PC-3 (cell line): ENCODE data around the gene RASA2. TPM values are rescaled to one million over a fixed set of nuclear protein-coding genes. Genes with fewer than 3 reads are reported as not detected.

Experiments
- ATAC-seq: fragments of 200-7000 bp; cut with Tn5 transposase; 2 replicates; pipeline ENCODE4 v1.9.1; 2020; ENCODE audit warnings: mild to moderate bottlenecking, moderate library complexity
- BruUV-seq: library from RNA; stranded (reverse); fragments of 400-500 nt; replicated peaks from 2 replicates; lab custom pipeline; 2021; lab: Mats Ljungman, UMichigan
- CTCF ChIA-PET: fragments of 300-600 bp; sonication (Branson Sonifier 250); formaldehyde crosslinking; loops from one replicate; lab custom pipeline; 2022; ENCODE audit warnings: antibody characterized with exemption; lab: Charles Lee
- POLR2A ChIA-PET: fragments of 300-600 bp; sonication (Branson Sonifier 250); formaldehyde crosslinking; loops from one replicate; lab custom pipeline; 2022; ENCODE audit warnings: antibody characterized with exemption; ENCODE audit not compliant: unreplicated experiment; lab: Charles Lee
- DNase-seq: peaks from one replicate; pipeline ENCODE4 v3.0.0-alpha.2; 2015
- H2AFZ ChIP-seq: fragments of 300-600 bp; sonication (generic); 2 replicates; pipeline ENCODE4 v1.6.0; 2016; ENCODE audit warnings: antibody characterized with exemption, low read length
- H3F3A ChIP-seq: fragments of 300-600 bp; sonication (generic); one replicate; pipeline ENCODE4 v1.6.0; 2017; ENCODE audit warnings: antibody characterized with exemption, low read length, control low read depth, mild to moderate bottlenecking; ENCODE audit not compliant: unreplicated experiment
- H3K27ac ChIP-seq: fragments of 300-600 bp; sonication (generic); 2 replicates; pipeline ENCODE4 v1.5.1; 2016; ENCODE audit warnings: mild to moderate bottlenecking, low read length
- H3K27me3 ChIP-seq: fragments of 300-600 bp; sonication (generic); 2 replicates; pipeline ENCODE4 v1.6.1; 2016; ENCODE audit warnings: low read length, mixed read lengths
- H3K36me3 ChIP-seq: fragments of 300-600 bp; sonication (generic); 2 replicates; pipeline ENCODE4 v1.6.1; 2016; ENCODE audit warnings: low read depth, mixed run types, low read length, mixed read lengths
- H3K4me1 ChIP-seq: fragments of 300-600 bp; sonication (generic); 2 replicates; pipeline ENCODE4 v1.5.1; 2016; ENCODE audit warnings: low read length; ENCODE audit not compliant: insufficient read depth
- H3K4me2 ChIP-seq: fragments of 300-600 bp; sonication (generic); 2 replicates; pipeline ENCODE4 v1.6.0; 2016; ENCODE audit warnings: low read length
- H3K4me3 ChIP-seq: fragments of 300-600 bp; sonication (generic); 2 replicates; pipeline ENCODE4 v1.5.1; 2016; ENCODE audit warnings: mild to moderate bottlenecking, low read length, mixed read lengths
- H3K79me2 ChIP-seq: fragments of 300-600 bp; sonication (generic); 2 replicates; pipeline ENCODE4 v1.6.1; 2017; ENCODE audit warnings: low read length, mixed read lengths
- H3K9ac ChIP-seq: fragments of 300-600 bp; sonication (generic); 2 replicates; pipeline ENCODE4 v1.6.0; 2016; ENCODE audit warnings: mild to moderate bottlenecking, low read length
- H3K9me2 ChIP-seq: fragments of 300-600 bp; sonication (generic); replicated peaks from 2 replicates; pipeline ENCODE4 v1.6.1; 2016; ENCODE audit warnings: mixed run types, low read length, mixed read lengths
- H3K9me3 ChIP-seq: fragments of 300-600 bp; sonication (generic); 2 replicates; pipeline ENCODE4 v1.6.1; 2016; ENCODE audit warnings: low read length, mixed read lengths
- H4K20me1 ChIP-seq: fragments of 300-600 bp; sonication (generic); 2 replicates; pipeline ENCODE4 v1.6.1; 2016; ENCODE audit warnings: low read length, mixed read lengths
- CTCF ChIP-seq: fragments of 300-600 bp; sonication (generic); conservative IDR thresholded peaks from 2 replicates; pipeline ENCODE4 v1.5.1; 2017; ENCODE audit warnings: antibody characterized with exemption, low read depth, mild to moderate bottlenecking, low read length
- EZH2 ChIP-seq: fragments of 300-600 bp; sonication (generic); IDR thresholded peaks from one replicate; pipeline ENCODE4 v1.6.1; 2017; ENCODE audit warnings: antibody characterized with exemption, mild to moderate bottlenecking, low read length; ENCODE audit not compliant: unreplicated experiment
- EZH2phosphoT487 ChIP-seq: fragments of 300-600 bp; sonication (generic); IDR thresholded peaks from 2 replicates; pipeline ENCODE4 v1.6.1; 2018; ENCODE audit warnings: mild to moderate bottlenecking, antibody characterized with exemption, low read length, borderline replicate concordance
- intact Hi-C: fragments of 100-400 bp; cut with micrococcal nuclease; formaldehyde crosslinking; loops from 2 replicates; pipeline ENCODE4 v1.9.0; 2023
- total RNA-seq: library from RNA; depleted of rRNA; stranded (reverse); fragments of >200 nt; gene quantifications from 2 replicates; pipeline ENCODE4 v1.2.3, GENCODE V29; 2014

Gene RASA2
- total RNA-seq, 1 experiment from 2014 or later, result 3.7 TPM

- H2AFZ ChIP-seq, result no peak overlapping the region
These were observed 69.2 kb downstream of the RASA2 start for GRCh38 chr3:141556034-141556433.

GRCh38 chr3:141557961-141558706, 71.3 kb downstream of the RASA2 start:
- no TSS peak for BruUV-seq
- Histone ChIP-seq H3K4me2 (no peak overlapping the region), H3K4me3 (no peak overlapping the region), H4K20me1 (no peaks in the 10 kb centered on the region), H3K36me3 (peaks cover 2% of the 10 kb centered on the region; the same call in 1 of the 2 replicates), H3K9me2 (no peaks in the 10 kb centered on the region), H3K4me1 (no peaks in the 10 kb centered on the region), H3K79me2 (no peaks in the 10 kb centered on the region), H3K27ac (no peak overlapping the region), H3K9me3 (no peaks in the 10 kb centered on the region), H3F3A (no peaks in the 10 kb centered on the region), H3K9ac (no peak overlapping the region), H3K27me3 (no peaks in the 10 kb centered on the region), H2AFZ (no peak overlapping the region)
- ChIA-PET CTCF (no interaction called here), POLR2A (interaction anchor here (0.7 to 0.8 kb wide), 2 partner anchors 98 to 232 kb away, joined by 4 to 5 read pairs; no protein-coding TSS in a partner anchor)
- ATAC-seq (no peak), DNase-seq (no peak)
- TF ChIP-seq EZH2 (no peak), EZH2phosphoT487 (no peak), CTCF (no peak)
- intact Hi-C loops, result no loop called here

More at GRCh38 chr3:141556034-141556433, 69.2 kb downstream of the RASA2 start:
- ATAC-seq, result no peak
- H3K9me3 ChIP-seq, result no peaks in the 10 kb centered on the region
- H3K79me2 ChIP-seq, result no peaks in the 10 kb centered on the region
- CTCF ChIA-PET, result no interaction called here
- TF ChIP-seq CTCF, result no peak
- TF ChIP-seq EZH2phosphoT487, result no peak
- no peak for TF ChIP-seq EZH2
- no peak overlapping the region for H3K4me3 ChIP-seq
- DNase-seq, result no peak
- no peaks in the 10 kb centered on the region for H3K27me3 ChIP-seq
- POLR2A ChIA-PET, result interaction anchor here (0.7 kb wide), 1 partner anchor 68 kb away, joined by 4 read pairs; no protein-coding TSS in a partner anchor
- H3K4me2 ChIP-seq, result no peak overlapping the region
- H3F3A ChIP-seq, result no peaks in the 10 kb centered on the region
- H4K20me1 ChIP-seq, result no peaks in the 10 kb centered on the region
- intact Hi-C loops, result no loop called here
- H3K9ac ChIP-seq, result no peak overlapping the region
- no TSS peak for BruUV-seq
- no peaks in the 10 kb centered on the region for H3K36me3 ChIP-seq
- H3K9me2 ChIP-seq, result no peaks in the 10 kb centered on the region
- H3K4me1 ChIP-seq, result no peaks in the 10 kb centered on the region
- H3K27ac ChIP-seq, result no peak overlapping the region
